H1 (cell line): ENCODE data around the gene SLC66A1. TPM values are rescaled to one million over a fixed set of nuclear protein-coding genes. Genes with fewer than 3 reads are reported as not detected.

Experiments
- CTCF ChIA-PET: fragments of 300-600 bp; sonication (Branson Sonifier 250); formaldehyde crosslinking; loops from one replicate; lab custom pipeline; 2021; ENCODE audit not compliant: partially characterized antibody; lab: Charles Lee
- POLR2A ChIA-PET: fragments of 300-600 bp; sonication (Branson Sonifier 250); formaldehyde crosslinking; loops from one replicate; lab custom pipeline; 2021; ENCODE audit warnings: inconsistent platforms; ENCODE audit not compliant: partially characterized antibody; lab: Charles Lee
- DNase-seq, 2 experiments: peaks; one replicate each; pipeline versions ENCODE4 v3.0.0 to v3.0.0-alpha.2; 2010 to 2022; ENCODE audit warnings: low spot score in 2 of 2, low read depth in 1 of 2, mixed read lengths in 1 of 2
- FAIRE-seq: peaks from 2 replicates; lab custom pipeline; 2011; peaks lifted over from hg19 to GRCh38; lab: Jason Lieb, UNC
- H2AFZ ChIP-seq: 2 replicates; pipeline ENCODE4 v1.8.1; 2012; ENCODE audit warnings: low read length, inconsistent platforms
- H2AK5ac ChIP-seq: 2 replicates; pipeline ENCODE4 v1.6.1; 2013; ENCODE audit warnings: low read depth, low read length
- H2BK120ac ChIP-seq: replicated peaks from 2 replicates; pipeline ENCODE3; 2013; ENCODE audit warnings: low read depth, low read length, inconsistent platforms
- H2BK12ac ChIP-seq: 2 replicates; pipeline ENCODE4 v1.6.1; 2013; ENCODE audit warnings: low read depth, low read length
- H2BK15ac ChIP-seq: 2 replicates; pipeline ENCODE4 v1.6.1; 2013; ENCODE audit warnings: low read length
- H2BK20ac ChIP-seq: 2 replicates; pipeline ENCODE4 v1.6.1; 2013; ENCODE audit warnings: low read length
- H2BK5ac ChIP-seq: 2 replicates; pipeline ENCODE4 v1.6.1; 2013; ENCODE audit warnings: low read depth, low read length
- H3K14ac ChIP-seq: 2 replicates; pipeline ENCODE4 v1.6.1; 2013; ENCODE audit warnings: inconsistent platforms; ENCODE audit not compliant: insufficient read length
- H3K18ac ChIP-seq: 2 replicates; pipeline ENCODE4 v1.6.1; 2013; ENCODE audit warnings: low read length; ENCODE audit errors: extremely low read depth
- H3K23ac ChIP-seq: 2 replicates; pipeline ENCODE4 v1.6.1; 2013; ENCODE audit warnings: inconsistent platforms; ENCODE audit not compliant: insufficient read length
- H3K23me2 ChIP-seq: 2 replicates; pipeline ENCODE4 v1.6.1; 2013; ENCODE audit warnings: low read depth, low read length
- H3K27ac ChIP-seq: 2 replicates; pipeline ENCODE4 v1.6.1; 2011; ENCODE audit warnings: low read depth, low read length, inconsistent platforms
- H3K27me3 ChIP-seq, 4 experiments: replicated peaks in 1 of 4; 1 replicate in 1 of 4; 2 replicates in 3 of 4; pipeline versions ENCODE4 v1.6.1 to v1.8.1; 2011 to 2013; ENCODE audit warnings: low read length in 3 of 4, mild to moderate bottlenecking in 3 of 4, inconsistent platforms in 2 of 4, mixed read lengths in 2 of 4, moderate library complexity in 1 of 4; ENCODE audit not compliant: control insufficient read depth in 3 of 4, insufficient read depth in 3 of 4; ENCODE audit errors: extremely low read depth in 1 of 4
- H3K36me3 ChIP-seq, 4 experiments: 2 replicates each; pipeline versions ENCODE4 v1.6.1 to v1.8.1; 2011 to 2013; ENCODE audit warnings: mild to moderate bottlenecking in 4 of 4, low read length in 3 of 4, moderate library complexity in 2 of 4, control low read depth in 1 of 4, inconsistent platforms in 1 of 4; ENCODE audit not compliant: insufficient read depth in 4 of 4, control insufficient read depth in 2 of 4
- H3K4ac ChIP-seq: replicated peaks from 2 replicates; pipeline ENCODE3; 2013; ENCODE audit warnings: low read length, low read depth, mixed read lengths, inconsistent platforms; ENCODE audit not compliant: insufficient read length
- H3K4me1 ChIP-seq, 4 experiments: replicated peaks in 1 of 4; 1 replicate in 1 of 4; 2 replicates in 3 of 4; pipeline versions ENCODE4 v1.6.1 to v1.8.1; 2011 to 2013; ENCODE audit warnings: low read length in 3 of 4, inconsistent platforms in 2 of 4, mixed read lengths in 1 of 4; ENCODE audit not compliant: insufficient read depth in 4 of 4, control insufficient read depth in 3 of 4
- H3K4me2 ChIP-seq, 2 experiments: 2 replicates each; pipeline versions ENCODE4 v1.6.1 to v1.8.1; 2011 to 2013; ENCODE audit warnings: low read depth in 2 of 2, low read length in 2 of 2, control low read depth in 1 of 2, inconsistent platforms in 1 of 2, mild to moderate bottlenecking in 1 of 2; ENCODE audit not compliant: insufficient read depth in 1 of 2
- H3K4me3 ChIP-seq, 4 experiments: fragments of 200-600, 300-600 bp in 1 of 4; sonication (generic), shearing (Covaris generic), sonication (Bioruptor Twin) in 1 of 4; 2 replicates each; pipeline versions ENCODE4 v1.5.1 to v1.8.1; 2011 to 2016; ENCODE audit warnings: low read length in 4 of 4, low read depth in 3 of 4, control low read depth in 2 of 4, inconsistent platforms in 2 of 4, mild to moderate bottlenecking in 2 of 4, mixed read lengths in 1 of 4, moderate library complexity in 1 of 4; ENCODE audit not compliant: insufficient read depth in 2 of 4; ENCODE audit errors: extremely low read depth in 1 of 4
- H3K56ac ChIP-seq: replicated peaks from 2 replicates; pipeline ENCODE3; 2013; ENCODE audit warnings: low read depth, mild to moderate bottlenecking, mixed read lengths, low read length, inconsistent platforms; ENCODE audit not compliant: insufficient read length
- H3K79me1 ChIP-seq: 2 replicates; pipeline ENCODE4 v1.6.1; 2013; ENCODE audit warnings: low read depth, low read length, control low read depth
- H3K79me2 ChIP-seq, 2 experiments: 2 replicates each; pipeline versions ENCODE4 v1.6.1 to v1.8.1; 2012 to 2013; ENCODE audit warnings: low read length in 2 of 2, mild to moderate bottlenecking in 2 of 2, inconsistent platforms in 1 of 2; ENCODE audit not compliant: insufficient read depth in 2 of 2, control insufficient read depth in 1 of 2
- H3K9ac ChIP-seq, 4 experiments: replicated peaks in 1 of 4; 1 replicate in 1 of 4; 2 replicates in 3 of 4; pipeline versions ENCODE4 v1.6.1 to v1.8.1; 2011 to 2013; ENCODE audit warnings: low read depth in 3 of 4, low read length in 3 of 4, control low read depth in 2 of 4, mild to moderate bottlenecking in 2 of 4, moderate library complexity in 2 of 4, inconsistent platforms in 1 of 4; ENCODE audit errors: extremely low read depth in 1 of 4
- H3K9me3 ChIP-seq, 2 experiments: 2 replicates each; pipeline versions ENCODE4 v1.6.1 to v1.8.1; 2012 to 2013; ENCODE audit warnings: mild to moderate bottlenecking in 2 of 2, moderate library complexity in 2 of 2, control low read depth in 1 of 2, inconsistent platforms in 1 of 2, low read depth in 1 of 2, low read length in 1 of 2, mixed read lengths in 1 of 2; ENCODE audit not compliant: insufficient read depth in 2 of 2
- H4K20me1 ChIP-seq, 2 experiments: replicated peaks in 1 of 2; 2 replicates each; pipeline versions ENCODE3 to v1.8.1; 2011 to 2013; ENCODE audit warnings: inconsistent platforms in 2 of 2, low read length in 2 of 2, mild to moderate bottlenecking in 1 of 2; ENCODE audit not compliant: insufficient read depth in 2 of 2, control insufficient read depth in 1 of 2
- H4K5ac ChIP-seq: 2 replicates; pipeline ENCODE4 v1.6.1; 2013; ENCODE audit warnings: low read length, low read depth, mixed read lengths, inconsistent platforms; ENCODE audit not compliant: insufficient read length
- H4K8ac ChIP-seq: 2 replicates; pipeline ENCODE4 v1.8.0; 2013; ENCODE audit warnings: mild to moderate bottlenecking, moderate library complexity, low read length, inconsistent platforms; ENCODE audit not compliant: insufficient read depth; ENCODE audit errors: extremely low read depth
- H4K91ac ChIP-seq: replicated peaks from 2 replicates; pipeline ENCODE3; 2013; ENCODE audit warnings: low read length, mixed read lengths, inconsistent platforms; ENCODE audit not compliant: insufficient read length
- CEBPB ChIP-seq: IDR thresholded peaks from 2 replicates; pipeline ENCODE4 v1.6.1; 2012; ENCODE audit warnings: low read depth, low read length
- E2F6 ChIP-seq: IDR thresholded peaks from 2 replicates; pipeline ENCODE4 v1.6.1; 2012; ENCODE audit warnings: inconsistent platforms
- WGBS, 2 experiments: shearing (Covaris generic) in 1 of 2; methylation state at CpG; one replicate each; pipeline versions ENCODE4 v1.1.6 to v1.1.7; 2013 to 2015; ENCODE audit warnings: low lambda C conversion rate in 2 of 2, mixed read lengths in 2 of 2, inconsistent platforms in 1 of 2, low coverage in 1 of 2, missing lambda C conversion rate in 1 of 2; ENCODE audit not compliant: insufficient replicate concordance in 2 of 2, insufficient coverage in 1 of 2, insufficient read length in 1 of 2; ENCODE audit errors: extremely low coverage in 1 of 2, missing lambda C conversion rate in 1 of 2; 5-methylcytosine and 5-hydroxymethylcytosine counted together
- polyA plus RNA-seq, 7 experiments: library from polyadenylated mRNA; depleted of rRNA in 3 of 7; stranded (reverse) in 5 of 7; unstranded in 2 of 7; fragments of >200 nt in 5 of 7; fragments of 200-250 nt in 2 of 7; gene quantifications; 1 replicate in 5 of 7; 2 replicates in 1 of 7; 4 replicates in 1 of 7; pipeline versions ENCODE4 v1.2.1 to v1.2.3, GENCODE V29; 2011 to 2013; ENCODE audit warnings: missing spikeins in 2 of 7, mixed read lengths in 2 of 7
- total RNA-seq: library from RNA; stranded (reverse); fragmentation: NEBNext Ultra II Directional; extraction: Animal tissue kit (Norgen Biotek cat#: 25700); gene quantifications from 2 replicates; pipeline ENCODE4 v1.2.1, GENCODE V29; 2021

SLC66A1 gene
- total and polyA plus RNA-seq, 2 of the 8 experiments (the other 6 are each of a cell fraction or from before 2014, with no cell fraction given) = 16.8 to 27.9 TPM

DNA sequence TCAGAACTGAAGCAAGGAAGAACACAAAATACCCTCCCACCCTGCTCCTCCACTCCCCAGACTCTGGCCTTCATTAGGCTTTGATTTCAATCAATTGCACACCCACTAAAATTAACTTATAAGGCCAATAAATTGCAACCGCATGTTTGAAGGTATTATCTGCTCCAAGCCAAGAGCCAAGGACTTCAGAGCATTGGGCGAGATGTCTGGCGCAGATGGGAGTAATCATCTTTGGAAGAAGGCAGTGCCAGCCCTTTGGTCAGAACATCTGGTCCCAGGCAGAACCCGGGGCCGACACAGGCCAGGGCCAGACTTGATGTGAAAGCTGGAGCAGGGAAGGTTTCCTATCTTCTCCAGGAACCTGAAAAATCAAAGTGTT is 60.0 kb downstream of the SLC66A1 start:
- no peak overlapping the region for H2AFZ ChIP-seq
- H2BK15ac ChIP-seq = no peak overlapping the region
- H3K23ac ChIP-seq = no peak overlapping the region
- peaks cover 0 to under 1% of the 10 kb centered on the region in 2 experiments; a peak in 1 of 4 replicates for H3K79me2 ChIP-seq
- no peak overlapping the region for H3K9ac ChIP-seq
- H3K36me3 ChIP-seq = peaks cover 0 to 21% (median 6%) of the 10 kb centered on the region in 4 experiments; a peak in 4 of 8 replicates
- no peak for DNase-seq
- TF ChIP-seq E2F6 (no peak), CEBPB (no peak)
- TF ChIP-seq, all 59 proteins: peak for 0
- ChIA-PET POLR2A (interaction anchor here (1.2 kb wide), 1 partner anchor 19 kb away, joined by 3 read pairs; no protein-coding TSS in a partner anchor), CTCF (interaction anchor here (1.0 to 9.2 kb wide), 9 partner anchors 9 to 296 kb away, joined by 3 to 68 read pairs (median 4); no protein-coding TSS in a partner anchor)
- Histone ChIP-seq H3K27ac (no peak overlapping the region), H3K18ac (no peak overlapping the region), H2BK12ac (no peak overlapping the region), H3K23me2 (no peaks in the 10 kb centered on the region), H3K4me2 (no peak overlapping the region), H2BK120ac (no peak overlapping the region), H3K79me1 (peaks cover 15% of the 10 kb centered on the region), H3K14ac (no peak overlapping the region), H3K9me3 (no peaks in the 10 kb centered on the region), H3K56ac (no peak overlapping the region), H3K4me3 (no peak overlapping the region), H2BK20ac (no peak overlapping the region), H3K27me3 (no peaks in the 10 kb centered on the region), H4K20me1 (peaks cover 22 to 26% of the 10 kb centered on the region in 2 experiments), H2BK5ac (no peak overlapping the region), H3K4me1 (no peaks in the 10 kb centered on the region), H2AK5ac (no peak overlapping the region), H4K8ac (no peak overlapping the region), H4K5ac (no peak overlapping the region), H4K91ac (no peak overlapping the region), H3K4ac (no peak overlapping the region)
- 91% methylated on average over 5 of the region's 5 CpGs; no CpG with 5 or more reads in 1 of the 2 experiments for WGBS, 2 experiments
- FAIRE-seq = no peak
